ENCODE results near the gene BRSK1.

DNA sequence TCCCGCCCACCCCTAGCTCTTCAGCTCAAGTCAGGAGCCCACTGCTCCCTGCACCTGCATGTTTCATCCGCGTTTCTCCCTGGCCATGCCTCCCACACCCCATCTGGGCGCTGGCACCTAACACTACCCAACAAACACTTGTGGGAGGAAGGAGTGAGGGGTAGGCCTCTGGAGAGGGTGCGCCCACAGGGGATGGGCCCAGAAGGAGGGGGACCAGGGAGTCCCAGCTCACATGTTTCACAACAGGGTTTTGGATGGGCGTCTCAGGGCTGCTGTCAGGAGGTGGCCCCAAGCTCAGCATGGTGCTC lies 43.1 kb upstream of the BRSK1 start:
- TF ChIP-seq EZH2 (IDR thresholded peaks at IDR 0.05; ENCODE audit: insufficient read depth, poor library complexity, severe bottlenecking) (no peak), EZH2phosphoT487 (IDR thresholded peaks at IDR 0.05; ENCODE audit: insufficient read depth, low read depth) (no peak)
